CD14-positive monocyte (primary cell): Measurements from ENCODE around the gene FCRLA. TPM values are rescaled to one million over a fixed set of nuclear protein-coding genes. Genes with fewer than 3 reads are reported as not detected.
A peak's percentile ranks its signal among the peaks of the same experiment; 100 is the strongest.
"Not testable (repeated sequence)": the region's sequence is repeated elsewhere in the genome, so short reads cannot be mapped to it uniquely, and the experiment has no call there.

Source experiments
- DNase-seq, 3 donors: peaks; one replicate each; pipeline ENCODE4 v3.0.0-alpha.2; 2011 to 2022
- H2AFZ ChIP-seq: 2 replicates; pipeline ENCODE4 v1.6.0; 2012; ENCODE audit warnings: mild to moderate bottlenecking, low read depth, low read length, inconsistent platforms; ENCODE audit not compliant: insufficient read depth, poor library complexity, severe bottlenecking
- H3K27ac ChIP-seq, 2 donors: 1 replicate in 1 of 2; 2 replicates in 1 of 2; pipeline ENCODE4 v1.5.1; 2012 to 2013; ENCODE audit warnings: low read length in 2 of 2, control low read depth in 1 of 2, inconsistent platforms in 1 of 2, low read depth in 1 of 2, mild to moderate bottlenecking in 1 of 2
- H3K27me3 ChIP-seq, 2 donors: one replicate each; pipeline versions ENCODE4 v1.6.0 to v1.6.1; 2011 to 2013; ENCODE audit warnings: low read length in 2 of 2; ENCODE audit not compliant: control insufficient read depth in 2 of 2, insufficient read depth in 2 of 2
- H3K36me3 ChIP-seq, 2 donors: replicated peaks in 1 of 2; 1 replicate in 1 of 2; 2 replicates in 1 of 2; pipeline versions ENCODE4 v1.5.1 to v1.6.1; 2012 to 2013; ENCODE audit warnings: low read length in 2 of 2, control low read depth in 1 of 2, inconsistent platforms in 1 of 2, mild to moderate bottlenecking in 1 of 2; ENCODE audit not compliant: insufficient read depth in 2 of 2, control insufficient read depth in 1 of 2
- H3K4me1 ChIP-seq, 2 donors: 1 replicate in 1 of 2; 2 replicates in 1 of 2; pipeline versions ENCODE4 v1.5.1 to v1.6.1; 2012 to 2013; ENCODE audit warnings: low read length in 2 of 2, control low read depth in 1 of 2, inconsistent platforms in 1 of 2, mild to moderate bottlenecking in 1 of 2, moderate library complexity in 1 of 2; ENCODE audit not compliant: insufficient read depth in 2 of 2, control insufficient read depth in 1 of 2
- H3K4me2 ChIP-seq: replicated peaks from 2 replicates; pipeline ENCODE3; 2012; ENCODE audit warnings: low read length, moderate library complexity, mild to moderate bottlenecking; ENCODE audit not compliant: poor library complexity, severe bottlenecking; ENCODE audit errors: extremely low read depth
- H3K4me3 ChIP-seq, 3 experiments: fragments of 200-600 bp in 1 of 3; sonication (generic) in 1 of 3; replicated peaks in 1 of 3; 1 replicate in 2 of 3; 2 replicates in 1 of 3; pipeline ENCODE4 v1.5.1; 2011 to 2013; ENCODE audit warnings: low read length in 3 of 3, mild to moderate bottlenecking in 3 of 3, control low read depth in 2 of 3, low read depth in 2 of 3, inconsistent platforms in 1 of 3, moderate library complexity in 1 of 3
- H3K79me2 ChIP-seq: 2 replicates; pipeline ENCODE4 v1.6.0; 2012; ENCODE audit warnings: mild to moderate bottlenecking, control low read depth, inconsistent platforms, low read length, moderate library complexity; ENCODE audit not compliant: insufficient read depth
- H3K9ac ChIP-seq: 2 replicates; pipeline ENCODE4 v1.6.0; 2017; ENCODE audit warnings: low read length, mild to moderate bottlenecking; ENCODE audit not compliant: insufficient read depth, poor library complexity, severe bottlenecking
- H3K9me3 ChIP-seq, 2 donors: replicated peaks in 1 of 2; 1 replicate in 1 of 2; 2 replicates in 1 of 2; pipeline versions ENCODE4 v1.5.1 to v1.6.1; 2012 to 2013; ENCODE audit warnings: low read length in 2 of 2, control low read depth in 1 of 2; ENCODE audit not compliant: control insufficient read depth in 1 of 2, insufficient read depth in 1 of 2
- H4K20me1 ChIP-seq: 2 replicates; pipeline ENCODE4 v1.6.0; 2012; ENCODE audit warnings: mild to moderate bottlenecking, low read length, control low read depth, moderate library complexity; ENCODE audit not compliant: insufficient read depth
- H3K27ac Mint-ChIP-seq, 7 donors: one replicate each; pipeline ENCODE4 v1.8.0; 2020; ENCODE audit warnings: mild to moderate bottlenecking in 7 of 7, mixed read lengths in 7 of 7, moderate library complexity in 6 of 7, inconsistent platforms in 2 of 7
- H3K27me3 Mint-ChIP-seq, 3 donors: one replicate each; pipeline ENCODE4 v1.8.0; 2021 to 2022; ENCODE audit warnings: low read depth in 3 of 3, mild to moderate bottlenecking in 3 of 3, mixed read lengths in 3 of 3, moderate library complexity in 3 of 3, inconsistent platforms in 1 of 3
- H3K36me3 Mint-ChIP-seq, 2 donors: one replicate each; pipeline ENCODE4 v1.8.0; 2020; ENCODE audit warnings: mixed read lengths in 2 of 2, inconsistent platforms in 1 of 2, mild to moderate bottlenecking in 1 of 2
- H3K4me1 Mint-ChIP-seq: one replicate; pipeline ENCODE4 v1.8.0; 2020; ENCODE audit warnings: mild to moderate bottlenecking, mixed read lengths
- H3K4me3 Mint-ChIP-seq, 2 donors: one replicate each; pipeline ENCODE4 v1.8.0; 2020; ENCODE audit warnings: mild to moderate bottlenecking in 2 of 2, mixed read lengths in 2 of 2, moderate library complexity in 1 of 2
- H3K9me3 Mint-ChIP-seq, 7 donors: one replicate each; pipeline ENCODE4 v1.8.0; 2020 to 2022; ENCODE audit warnings: mixed read lengths in 7 of 7, mild to moderate bottlenecking in 6 of 7, moderate library complexity in 6 of 7, inconsistent platforms in 2 of 7
- CTCF ChIP-seq: fragments of 200-600 bp; IDR thresholded peaks from one replicate; pipeline ENCODE4 v1.8.0; 2022; ENCODE audit warnings: antibody characterized with exemption, mild to moderate bottlenecking
- WGBS: methylation state at CpG from one replicate; pipeline ENCODE4 v1.1.5; 2013; ENCODE audit warnings: missing lambda C conversion rate; ENCODE audit not compliant: insufficient coverage; 5-methylcytosine and 5-hydroxymethylcytosine counted together
- intact Hi-C, 2 donors: fragments of 100-400 bp; cut with micrococcal nuclease; formaldehyde crosslinking; loops; one replicate each; pipeline versions ENCODE4 v1.15.0 to v1.15.1; 2023
- polyA minus RNA-seq: library from RNA; depleted of rRNA, polyadenylated mRNA; stranded (reverse); fragments of >200 nt; gene quantifications from 2 replicates; pipeline ENCODE4 v1.2.3, GENCODE V29; 2012
- polyA plus RNA-seq, 3 donors: library from polyadenylated mRNA; depleted of rRNA in 1 of 3; unstranded in 2 of 3; stranded (reverse) in 1 of 3; fragments of 300-500 nt in 2 of 3; fragments of >200 nt in 1 of 3; fragmentation: Illumina TruSeq in 2 of 3; gene quantifications; 1 replicate in 2 of 3; 2 replicates in 1 of 3; pipeline ENCODE4 v1.2.3, GENCODE V29; 2012 to 2021
- total RNA-seq, 12 experiments: library from RNA in 1 of 12; stranded (reverse) in 1 of 12; fragments of 120-200 nt in 1 of 12; gene quantifications; one replicate each; pipeline ENCODE4 v1.2.4 and lab custom pipeline; 2013 to 2026; ENCODE audit warnings: mixed read lengths in 6 of 12, inconsistent platforms in 1 of 12

FCRLA gene
- total RNA-seq (2013): 2.8 TPM
- polyA plus RNA-seq (under 1 TPM; 0.28 to 0.51 (median 0.39) TPM), polyA minus RNA-seq (0.55 and 1.0 TPM in 2 replicates), total RNA-seq (lab: John Stamatoyannopoulos, UW) (0 to 2.1 (median 0.16) reads per million in 11 experiments)

GRCh38 chr1:161706482-161707347 lies at the start of gene FCRLA:
FCRLA (plus strand) TSS chr1:161707229; CDS start chr1:161707265, 36 bp downstream.
- Mint-ChIP-seq H3K27ac (no peak within 1 kb of the TSS), H3K27me3 (peaks cover 52 to 58% (median 52%) of the 10 kb centered on the region in 3 donors)
- no peak within 1 kb of the TSS for H2AFZ ChIP-seq

GRCh38 chr1:161658524-161658923 lies 48.5 kb upstream of the FCRLA start:
- not testable (repeated sequence) for H3K4me1 Mint-ChIP-seq, H3K4me3 ChIP-seq, H3K27me3 ChIP-seq, H3K4me3 Mint-ChIP-seq, H3K9me3 Mint-ChIP-seq, DNase-seq, H3K36me3 ChIP-seq, H3K9ac ChIP-seq, H4K20me1 ChIP-seq, H3K79me2 ChIP-seq, H3K27ac ChIP-seq, H3K36me3 Mint-ChIP-seq, H3K9me3 ChIP-seq, H3K27ac Mint-ChIP-seq, H3K4me2 ChIP-seq, H3K4me1 ChIP-seq, H2AFZ ChIP-seq
- intact Hi-C loops: loop anchor here in 1 of 2 donors (10.0 kb wide), 1 partner anchor 94 kb away; no protein-coding TSS in a partner anchor
- peaks cover 10 to 19% (median 12%) of the 10 kb centered on the region in 3 donors for H3K27me3 Mint-ChIP-seq

More at GRCh38 chr1:161706482-161707347, at the start of gene FCRLA:
- no peaks in the 10 kb centered on the region for H3K36me3 Mint-ChIP-seq
- no peak within 1 kb of the TSS for H3K4me2 ChIP-seq
- H3K36me3 ChIP-seq: no peaks in the 10 kb centered on the region
- H3K79me2 ChIP-seq: no peaks in the 10 kb centered on the region
- H3K4me3 Mint-ChIP-seq: no peak within 1 kb of the TSS
- no peaks in the 10 kb centered on the region for H4K20me1 ChIP-seq
- intact Hi-C loops: no loop called here
- WGBS: no CpG with 5 or more reads among the region's 4 CpGs
- no peak for TF ChIP-seq CTCF
- H3K4me1 ChIP-seq: peaks cover 10 to 11% of the 10 kb centered on the region in 2 donors
- H3K27me3 ChIP-seq: peaks cover 39 to 87% of the 10 kb centered on the region in 2 donors
- H3K4me3 ChIP-seq: no peak within 1 kb of the TSS
- H3K9me3 Mint-ChIP-seq: peaks cover 0 to 2% (median 0%) of the 10 kb centered on the region in 7 donors
- peak; percentile 26 to 31 (median 28) for DNase-seq
- no peak within 1 kb of the TSS for H3K27ac ChIP-seq
- no peak within 1 kb of the TSS for H3K9ac ChIP-seq
- H3K4me1 Mint-ChIP-seq: no peaks in the 10 kb centered on the region
- H3K9me3 ChIP-seq: no peaks in the 10 kb centered on the region

- H3K4me3 ChIP-seq, H3K27ac ChIP-seq, DNase-seq, H3K36me3 ChIP-seq, H3K79me2 ChIP-seq, H3K4me1 ChIP-seq, H3K9me3 Mint-ChIP-seq, H3K36me3 Mint-ChIP-seq, intact Hi-C loops, H3K27me3 Mint-ChIP-seq, H3K9me3 ChIP-seq, H3K4me3 Mint-ChIP-seq, H4K20me1 ChIP-seq, H3K27me3 ChIP-seq, H3K4me2 ChIP-seq, H2AFZ ChIP-seq, H3K9ac ChIP-seq, H3K27ac Mint-ChIP-seq, H3K4me1 Mint-ChIP-seq: not testable (repeated sequence)
- WGBS: no CpG with 5 or more reads among the region's 9 CpGs
Measured at GRCh38 chr1:161661660-161662311, 45.2 kb upstream of the FCRLA start.
